Peyer's patch (tissue), 4 donors: ENCODE results near the gene LINS1. TPM values are rescaled to one million over a fixed set of nuclear protein-coding genes. Genes with fewer than 3 reads are reported as not detected.

Experiments used
- DNase-seq, 3 donors: peaks; one replicate each; pipeline ENCODE4 v3.0.0-alpha.2; 2017 to 2019
- H3K27ac ChIP-seq, 4 donors: fragments of 200-600 bp; sonication (generic); one replicate each; pipeline ENCODE4 v1.5.1; 2016 to 2019
- H3K27me3 ChIP-seq, 2 donors: fragments of 200-600 bp; sonication (generic); one replicate each; pipeline ENCODE4 v1.5.1; 2019
- H3K36me3 ChIP-seq, 3 donors: fragments of 200-600 bp; sonication (generic); one replicate each; pipeline ENCODE4 v1.5.1; 2016 to 2019
- H3K4me1 ChIP-seq, 4 donors: fragments of 200-600 bp; sonication (generic); one replicate each; pipeline ENCODE4 v1.5.1; 2016 to 2019
- H3K4me3 ChIP-seq, 4 donors: fragments of 200-600 bp; sonication (generic); 1 replicate in 3 of 4; 2 replicates in 1 of 4; pipeline ENCODE4 v1.5.1; 2016 to 2019; ENCODE audit warnings: mild to moderate bottlenecking in 1 of 4
- H3K9me3 ChIP-seq, 4 donors: fragments of 200-600 bp; sonication (generic); one replicate each; pipeline ENCODE4 v1.5.1; 2016 to 2019; ENCODE audit warnings: mild to moderate bottlenecking in 1 of 4
- POLR2A ChIP-seq, 2 donors: fragments of 450-650 bp; IDR thresholded peaks; one replicate each; pipeline ENCODE4 v1.5.1; 2017; ENCODE audit warnings: antibody characterized with exemption in 2 of 2, mild to moderate bottlenecking in 2 of 2, moderate library complexity in 2 of 2
- total RNA-seq, 4 donors: library from RNA; depleted of rRNA; stranded (reverse); fragments of >200 nt; gene quantifications; one replicate each; pipeline ENCODE4 v1.1.0, GENCODE V29; 2016
- TF ChIP-seq, protein P1 (sequence below), 6 experiments: fragments of 450-650 bp in 4 of 6; fragments of 200-600 bp in 2 of 6; sonication (generic) in 1 of 6; IDR thresholded peaks; one replicate each; pipeline ENCODE4 v1.5.1; 2017 to 2019; ENCODE audit warnings: antibody characterized with exemption in 6 of 6, mild to moderate bottlenecking in 3 of 6, moderate library complexity in 1 of 6

Gene LINS1
- total RNA-seq, 4 donors from 2014 or later: 12.2 to 32.2 (median 21.5) TPM

DNA sequence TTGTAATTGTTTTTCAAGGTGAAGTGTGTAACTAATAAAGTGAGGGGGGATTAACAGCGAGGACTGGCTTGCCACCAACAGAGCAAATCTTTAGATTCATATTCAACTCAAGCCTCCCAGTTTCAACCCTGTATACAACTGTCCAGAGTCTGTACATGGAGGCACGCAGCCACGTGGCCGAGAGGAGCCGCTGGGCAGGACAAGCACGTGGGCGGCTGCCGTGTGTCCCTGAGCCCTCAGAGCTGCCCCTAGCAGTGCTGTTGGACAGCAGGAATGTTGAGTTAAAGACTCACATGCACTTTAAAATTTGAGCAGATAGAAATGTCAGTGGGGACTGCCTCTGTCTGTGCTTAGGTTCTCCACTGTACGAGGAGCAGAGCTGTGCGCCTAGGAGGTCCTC lies 29.8 kb upstream of the LINS1 start:
- H3K27ac ChIP-seq: no peak overlapping the region
- TF ChIP-seq, protein P1, sequence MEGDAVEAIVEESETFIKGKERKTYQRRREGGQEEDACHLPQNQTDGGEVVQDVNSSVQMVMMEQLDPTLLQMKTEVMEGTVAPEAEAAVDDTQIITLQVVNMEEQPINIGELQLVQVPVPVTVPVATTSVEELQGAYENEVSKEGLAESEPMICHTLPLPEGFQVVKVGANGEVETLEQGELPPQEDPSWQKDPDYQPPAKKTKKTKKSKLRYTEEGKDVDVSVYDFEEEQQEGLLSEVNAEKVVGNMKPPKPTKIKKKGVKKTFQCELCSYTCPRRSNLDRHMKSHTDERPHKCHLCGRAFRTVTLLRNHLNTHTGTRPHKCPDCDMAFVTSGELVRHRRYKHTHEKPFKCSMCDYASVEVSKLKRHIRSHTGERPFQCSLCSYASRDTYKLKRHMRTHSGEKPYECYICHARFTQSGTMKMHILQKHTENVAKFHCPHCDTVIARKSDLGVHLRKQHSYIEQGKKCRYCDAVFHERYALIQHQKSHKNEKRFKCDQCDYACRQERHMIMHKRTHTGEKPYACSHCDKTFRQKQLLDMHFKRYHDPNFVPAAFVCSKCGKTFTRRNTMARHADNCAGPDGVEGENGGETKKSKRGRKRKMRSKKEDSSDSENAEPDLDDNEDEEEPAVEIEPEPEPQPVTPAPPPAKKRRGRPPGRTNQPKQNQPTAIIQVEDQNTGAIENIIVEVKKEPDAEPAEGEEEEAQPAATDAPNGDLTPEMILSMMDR (IDR thresholded peaks at IDR 0.05): no peak
- TF ChIP-seq POLR2A (IDR thresholded peaks at IDR 0.05): no peak
- no peak for DNase-seq
- no peak overlapping the region for H3K4me3 ChIP-seq
- H3K4me1 ChIP-seq: peaks cover 0 to 7% (median 0%) of the 10 kb centered on the region in 4 donors
- no peaks in the 10 kb centered on the region for H3K9me3 ChIP-seq
- no peaks in the 10 kb centered on the region for H3K27me3 ChIP-seq
- peaks cover 0 to 22% (median 0%) of the 10 kb centered on the region in 3 donors for H3K36me3 ChIP-seq

DNA sequence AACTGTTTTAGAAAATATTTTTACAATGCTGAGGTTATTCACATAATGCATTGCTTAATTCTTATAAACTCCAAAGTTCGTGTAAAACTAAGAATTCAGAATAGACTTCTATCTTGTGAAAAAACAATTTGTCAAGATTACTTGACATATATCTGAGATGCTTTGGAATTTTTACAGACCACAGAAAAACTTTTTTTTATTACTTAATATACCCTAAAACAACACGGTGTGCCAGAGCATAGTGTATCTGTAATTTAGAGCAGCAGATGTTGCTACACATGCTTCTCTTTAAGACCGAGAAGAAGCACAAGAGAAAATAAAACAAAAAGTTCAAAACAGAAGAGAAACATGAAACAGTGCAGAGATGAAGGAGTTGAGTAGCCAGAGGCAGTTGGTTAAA lies 26.8 kb upstream of the LINS1 start:
- peaks cover 0 to 22% (median 0%) of the 10 kb centered on the region in 3 donors for H3K36me3 ChIP-seq
- no peak for TF ChIP-seq POLR2A (IDR thresholded peaks at IDR 0.05)
- TF ChIP-seq, protein P1 (IDR thresholded peaks at IDR 0.05): no peak
- H3K27ac ChIP-seq: no peak overlapping the region
- no peaks in the 10 kb centered on the region for H3K4me1 ChIP-seq
- DNase-seq: no peak
- H3K4me3 ChIP-seq: no peak overlapping the region
- H3K27me3 ChIP-seq: no peaks in the 10 kb centered on the region
- H3K9me3 ChIP-seq: no peaks in the 10 kb centered on the region

DNA sequence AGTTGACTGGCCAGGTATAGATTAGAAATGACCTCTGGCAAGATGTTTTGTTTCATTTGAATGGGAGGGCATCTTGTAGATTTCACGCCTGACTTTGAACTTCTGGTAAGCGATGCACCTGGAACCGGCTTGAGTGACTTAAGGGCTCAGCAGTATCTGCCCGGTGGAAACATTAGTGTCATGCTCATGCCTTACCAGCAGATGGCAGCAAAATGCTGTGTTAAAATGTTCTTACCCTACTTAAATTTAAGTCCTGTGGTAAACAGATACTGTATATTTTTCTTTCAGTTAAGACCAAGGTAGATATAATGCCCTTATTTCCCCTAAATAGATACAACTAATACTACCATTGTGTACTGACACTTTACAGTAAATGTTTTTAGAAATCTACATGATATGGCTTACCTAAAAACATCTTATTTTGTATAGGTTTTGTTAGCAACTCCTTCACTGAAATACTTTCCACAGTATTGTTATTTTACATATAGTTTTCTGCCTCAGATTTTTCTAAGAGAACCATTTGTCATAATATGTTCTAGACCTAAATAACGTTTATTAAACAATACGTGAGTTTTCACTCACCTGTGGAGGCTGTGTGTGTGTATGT lies 25.9 kb upstream of the LINS1 start:
- TF ChIP-seq, protein P1 (IDR thresholded peaks at IDR 0.05): peak; percentile 66 to 93 (median 85)
- no peak for TF ChIP-seq POLR2A (IDR thresholded peaks at IDR 0.05)

DNA sequence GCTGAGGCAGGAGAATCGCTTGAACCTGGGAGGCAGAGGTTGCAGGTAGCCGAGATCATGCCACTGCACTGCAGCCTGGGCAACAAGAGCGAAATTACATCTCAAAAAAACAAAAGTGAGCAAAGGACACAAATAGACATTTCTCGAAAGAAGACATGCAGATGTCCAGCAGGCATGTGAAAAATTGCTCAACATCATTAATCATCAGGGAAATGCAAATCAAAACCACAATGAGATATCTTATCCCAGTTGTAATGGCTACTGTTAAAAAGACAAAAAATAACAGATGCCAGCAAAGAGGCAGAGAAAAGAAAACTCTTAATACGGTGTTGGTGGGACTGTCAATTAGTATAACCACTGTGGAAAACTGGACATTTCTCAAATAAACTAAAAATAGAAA lies 21.3 kb upstream of the LINS1 start:
- Histone ChIP-seq H3K36me3 (peaks cover 0 to 13% (median 0%) of the 10 kb centered on the region in 3 donors), H3K4me1 (no peaks in the 10 kb centered on the region), H3K4me3 (no peak overlapping the region), H3K27me3 (no peaks in the 10 kb centered on the region), H3K27ac (no peak overlapping the region), H3K9me3 (no peaks in the 10 kb centered on the region)
- TF ChIP-seq, protein P1 (IDR thresholded peaks at IDR 0.05): no peak
- no peak for TF ChIP-seq POLR2A (IDR thresholded peaks at IDR 0.05)
- no peak for DNase-seq

More for the DNA sequence above, 25.9 kb upstream of the LINS1 start:
- DNase-seq: peak in 2 of 3 donors; percentile 50 to 86
- no peak overlapping the region for H3K4me3 ChIP-seq
- H3K4me1 ChIP-seq: no peaks in the 10 kb centered on the region
- H3K9me3 ChIP-seq: no peaks in the 10 kb centered on the region
- no peaks in the 10 kb centered on the region for H3K27me3 ChIP-seq
- H3K36me3 ChIP-seq: peaks cover 0 to 22% (median 0%) of the 10 kb centered on the region in 3 donors
- H3K27ac ChIP-seq: no peak overlapping the region

DNA sequence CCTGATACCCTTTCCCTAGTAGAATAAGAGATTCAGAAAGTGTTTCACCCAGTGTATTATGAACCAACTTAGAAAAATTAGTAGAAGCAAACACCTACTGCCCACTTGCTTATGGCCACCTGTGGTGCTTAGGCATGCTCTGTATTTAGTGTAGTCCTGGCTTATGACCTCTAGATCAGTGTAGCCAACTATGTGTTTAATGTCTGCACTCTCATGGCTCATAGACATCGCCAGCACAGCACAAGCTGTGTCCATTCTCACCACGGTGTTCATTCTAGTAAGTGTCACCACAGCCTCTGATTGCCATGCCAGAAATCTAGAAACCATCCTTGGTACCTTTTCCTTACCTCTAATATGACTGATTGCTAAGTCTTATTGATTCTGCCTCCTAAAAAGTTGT lies 14.7 kb upstream of the LINS1 start:
- H3K27ac ChIP-seq: no peak overlapping the region
- no peak for DNase-seq
- no peak overlapping the region for H3K4me3 ChIP-seq
- TF ChIP-seq, protein P1 (IDR thresholded peaks at IDR 0.05): no peak
- no peak for TF ChIP-seq POLR2A (IDR thresholded peaks at IDR 0.05)
- H3K36me3 ChIP-seq: peaks cover 0 to 42% (median 0%) of the 10 kb centered on the region in 3 donors
- no peaks in the 10 kb centered on the region for H3K27me3 ChIP-seq
- no peaks in the 10 kb centered on the region for H3K9me3 ChIP-seq
- H3K4me1 ChIP-seq: no peaks in the 10 kb centered on the region
